GM18951 (cell line): Measurements from ENCODE around the gene C7orf25.

Experiments
- POLR2A ChIP-seq: IDR thresholded peaks from 4 replicates; pipeline ENCODE4 v1.6.1; 2011; ENCODE audit warnings: mild to moderate bottlenecking; ENCODE audit not compliant: insufficient read length, insufficient read depth; ENCODE audit errors: extremely low read depth
- in situ Hi-C: fragments of 300-500 bp; cut with MboI; formaldehyde crosslinking; loops from one replicate; pipeline ENCODE4 v1.12.0; 2022; ENCODE audit warnings: low sequenced_read_pairs, mixed read lengths, inconsistent platforms; ENCODE audit not compliant: unreplicated experiment

C7orf25 gene

DNA sequence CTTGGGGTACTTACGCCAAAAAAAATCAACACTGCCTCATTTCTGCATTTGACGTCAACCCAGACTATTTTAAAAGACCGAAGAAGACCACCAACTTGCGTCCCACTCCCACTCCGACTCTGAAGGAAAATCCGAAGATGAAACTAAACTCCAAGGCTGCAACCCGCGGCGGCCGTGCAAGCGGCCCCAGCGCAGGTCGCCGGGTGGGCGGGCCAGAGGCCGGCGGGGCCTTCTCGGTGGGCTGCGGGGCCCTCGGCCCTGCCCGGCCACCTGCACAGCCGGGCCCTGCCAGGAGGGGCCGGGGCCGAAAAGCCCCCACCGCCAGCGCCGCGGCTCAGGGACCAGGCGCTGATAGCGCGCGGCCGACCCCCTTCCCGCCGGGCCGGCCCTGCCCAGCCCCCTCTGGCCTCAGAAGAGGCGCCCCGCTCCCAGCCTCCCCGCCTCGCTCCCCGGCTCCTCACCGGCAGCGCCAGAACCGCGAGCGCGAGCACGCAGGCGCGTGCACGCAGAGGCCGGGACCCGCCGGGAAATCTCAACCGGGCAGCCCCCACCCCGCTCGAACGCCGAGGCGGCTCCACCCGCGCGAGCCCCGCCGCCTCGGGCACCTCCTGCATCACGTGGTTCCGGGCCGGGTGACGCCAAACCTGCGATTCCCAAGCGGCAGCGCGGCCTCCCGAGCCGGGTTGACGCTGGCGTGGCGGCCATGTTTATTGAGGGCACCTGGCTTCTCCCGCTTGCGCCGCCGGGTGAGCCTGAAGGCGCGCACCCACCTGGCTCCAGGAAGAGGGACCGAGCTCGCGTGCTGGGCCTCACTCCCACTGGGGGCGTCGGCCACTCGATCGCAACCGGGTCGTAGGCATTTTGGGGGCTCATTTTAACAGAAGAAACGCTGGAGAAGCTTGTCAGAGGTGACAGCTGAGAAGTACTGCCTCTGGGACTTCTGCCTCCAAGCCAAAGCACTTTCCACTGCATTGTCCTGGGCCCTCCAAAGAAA lies at the start of gene C7orf25:
Gene C7orf25 (minus strand): TSS at position 617 of the 994 bp plus-strand sequence. CDS start 1,170 bp downstream, outside the sequence.
- in situ Hi-C loops = no loop called here
- peak; percentile 73 for TF ChIP-seq POLR2A

- TF ChIP-seq POLR2A = no peak
- in situ Hi-C loops = no loop called here
These were observed 49.3 kb upstream of the C7orf25 start for GRCh38 chr7:42961170-42961569.

DNA sequence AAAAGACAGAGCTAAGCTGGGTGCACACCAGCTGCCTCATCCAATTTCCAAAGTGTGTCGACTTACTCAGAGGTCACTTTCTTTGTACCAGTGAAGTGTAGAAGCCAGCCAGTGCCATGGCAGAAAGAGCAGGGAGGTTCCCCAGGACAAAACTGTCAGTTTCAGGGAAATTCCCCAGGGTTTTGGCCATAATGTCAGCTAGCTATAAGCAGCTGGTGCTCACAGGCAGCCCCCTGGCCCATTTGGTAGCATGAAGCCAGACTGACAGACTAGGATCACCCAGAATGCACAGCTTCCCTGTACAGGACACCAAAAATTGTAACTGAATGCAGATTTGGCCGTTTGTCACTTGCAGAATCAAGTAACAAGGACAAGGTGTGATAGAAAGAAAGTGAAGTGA lies 48.9 kb upstream of the C7orf25 start:
- TF ChIP-seq POLR2A = no peak
- in situ Hi-C loops = no loop called here

DNA sequence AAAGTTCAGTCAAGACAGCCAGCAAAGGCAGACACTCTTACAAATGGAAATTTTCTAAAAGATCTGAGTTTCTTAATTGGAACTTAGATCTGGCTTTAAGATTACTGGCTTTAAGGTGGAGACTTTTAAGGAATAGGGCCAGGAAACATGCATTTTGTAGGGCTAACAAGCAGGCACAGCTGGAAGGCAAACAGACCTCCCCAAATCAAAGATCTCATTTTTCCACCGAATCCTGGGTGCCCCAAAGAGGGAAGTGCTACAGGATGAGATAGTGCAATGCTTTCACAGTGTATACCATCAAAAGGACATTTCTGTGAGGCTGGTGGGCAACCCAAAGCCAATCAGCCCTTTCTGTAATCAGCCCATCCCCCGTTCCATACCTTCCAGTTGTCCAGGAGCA lies 47.7 kb upstream of the C7orf25 start:
- in situ Hi-C loops = no loop called here
- TF ChIP-seq POLR2A = no peak

- in situ Hi-C loops = no loop called here
These were observed 44.2 kb upstream of the C7orf25 start for GRCh38 chr7:42956062-42956461.

DNA sequence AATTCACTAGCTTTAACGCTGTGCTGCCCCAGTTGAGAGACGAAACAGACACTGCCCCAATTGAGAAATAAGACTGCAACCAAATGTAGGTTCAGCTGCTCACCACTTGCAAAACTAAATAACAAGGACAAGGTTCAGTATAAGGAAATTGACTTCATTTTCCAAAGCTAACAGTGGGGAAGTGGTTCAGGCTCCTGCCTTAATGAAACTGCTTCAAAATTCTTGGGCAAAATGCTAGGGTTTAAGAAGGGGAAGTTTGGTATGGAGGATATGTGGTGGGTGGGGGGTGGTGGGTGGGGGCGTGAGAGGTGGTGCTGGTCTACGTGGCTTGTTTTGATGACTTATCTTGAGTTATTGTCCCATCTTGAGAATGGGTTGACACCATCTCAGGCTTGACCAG lies 42.1 kb upstream of the C7orf25 start:
- in situ Hi-C loops = no loop called here
- no peak for TF ChIP-seq POLR2A

More at GRCh38 chr7:42956062-42956461, 44.2 kb upstream of the C7orf25 start:
- no peak for TF ChIP-seq POLR2A

DNA sequence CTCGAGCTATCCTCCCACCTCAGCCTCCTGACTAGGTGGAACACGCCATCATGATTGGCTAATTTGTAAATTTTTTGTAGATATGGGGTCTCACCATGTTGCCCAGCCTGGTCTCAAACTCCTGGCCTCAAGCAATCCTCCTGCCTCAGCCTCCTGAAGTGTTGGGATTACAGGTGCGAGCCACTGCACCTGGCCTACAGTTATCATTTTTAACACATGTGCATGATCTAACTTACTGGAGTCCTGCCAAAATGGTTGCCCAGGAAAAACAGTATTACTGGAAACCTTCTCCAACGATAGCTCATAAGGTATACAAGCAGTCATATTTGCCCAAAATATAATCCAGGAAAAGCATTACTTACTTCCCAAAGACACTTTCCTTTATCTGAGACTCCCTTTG lies 40.5 kb upstream of the C7orf25 start:
- no peak for TF ChIP-seq POLR2A
- in situ Hi-C loops = no loop called here

GRCh38 chr7:42950417-42950816 lies 38.5 kb upstream of the C7orf25 start:
- no peak for TF ChIP-seq POLR2A
- in situ Hi-C loops = no loop called here

DNA sequence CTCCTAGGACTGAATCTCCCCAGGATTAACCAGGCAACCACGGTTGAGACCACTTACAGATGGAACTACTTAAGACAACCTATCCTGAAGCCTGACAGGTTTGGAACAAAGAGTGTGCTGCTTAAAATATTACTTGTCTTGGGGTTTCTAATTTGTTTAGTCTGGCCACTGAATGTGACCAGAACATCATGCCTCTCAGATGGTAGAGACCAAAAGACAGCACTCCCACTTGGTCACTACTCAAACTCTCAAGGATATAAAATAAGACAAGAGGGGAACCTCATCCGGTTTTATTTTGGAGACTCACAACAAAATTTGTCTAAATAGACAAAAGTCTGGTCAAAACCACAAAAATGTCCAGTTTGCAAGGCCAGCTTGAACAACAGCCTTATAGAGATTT lies 35.7 kb upstream of the C7orf25 start:
- in situ Hi-C loops = loop anchor here (25.0 kb wide), 3 partner anchors 515 to 890 kb away; partner anchors contain the start of gene COA1

GRCh38 chr7:42946627-42946950 lies 34.7 kb upstream of the C7orf25 start:
- no peak for TF ChIP-seq POLR2A
- in situ Hi-C loops = loop anchor here (25.0 kb wide), 3 partner anchors 516 to 891 kb away; partner anchors contain the start of gene COA1

More for the DNA sequence above, 35.7 kb upstream of the C7orf25 start:
- TF ChIP-seq POLR2A = no peak

GRCh38 chr7:42945821-42946626 lies 34.2 kb upstream of the C7orf25 start:
- in situ Hi-C loops = loop anchor here (25.0 kb wide), 3 partner anchors 516 to 891 kb away; partner anchors contain the start of gene COA1
- peak; percentile 20 for TF ChIP-seq POLR2A

DNA sequence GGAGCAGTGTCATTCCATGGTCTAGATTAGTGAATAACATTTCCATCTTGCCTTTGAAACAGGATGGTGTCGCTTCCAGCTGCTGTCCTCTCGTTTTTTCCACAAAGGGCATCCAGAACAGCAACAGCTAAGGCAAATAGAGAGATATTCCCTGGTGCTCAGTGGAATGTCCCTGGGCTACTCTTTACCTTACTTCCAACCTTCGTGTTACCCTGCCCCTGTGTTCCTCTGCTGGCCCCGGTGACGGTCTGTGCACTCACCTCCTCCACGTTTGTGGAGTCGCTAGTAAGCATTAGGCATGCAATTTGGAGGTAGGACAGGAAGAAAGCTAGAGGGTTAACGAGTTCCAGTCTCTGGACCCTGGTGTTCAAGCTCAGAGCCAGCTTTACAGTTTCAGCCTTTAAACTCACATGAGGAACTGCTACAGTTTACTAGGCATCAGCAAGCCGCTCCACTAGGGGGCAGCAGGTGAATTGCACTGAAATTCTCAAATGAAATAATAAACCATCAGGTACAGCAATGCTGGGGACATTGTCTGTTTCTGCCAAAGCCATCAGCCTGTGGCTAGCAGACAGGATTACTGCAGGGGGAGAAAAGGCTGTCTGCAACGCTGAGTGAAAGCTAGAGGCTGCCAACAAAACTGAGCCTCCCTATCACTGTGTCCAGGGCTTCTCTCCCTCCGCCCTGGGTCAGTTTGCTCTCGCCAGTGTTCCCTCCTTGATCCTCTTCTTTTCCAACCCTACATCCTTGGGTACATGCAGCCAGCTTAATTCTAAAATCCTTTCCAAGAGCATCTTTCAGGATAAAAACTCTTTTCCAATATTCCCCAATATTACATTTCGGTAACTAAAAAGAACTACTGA lies 29.3 kb upstream of the C7orf25 start:
- in situ Hi-C loops = loop anchor here (25.0 kb wide), 3 partner anchors 521 to 896 kb away; partner anchors contain the start of gene COA1
- TF ChIP-seq POLR2A = no peak

- in situ Hi-C loops = loop anchor here (10.0 to 25.0 kb wide), 4 partner anchors 325 to 898 kb away; partner anchors contain the start of gene COA1
- TF ChIP-seq POLR2A = no peak
These were observed 27.8 kb upstream of the C7orf25 start for GRCh38 chr7:42939457-42940240.
